NT2/D1 (cell line): ENCODE data around the gene CD300C.

ENCODE experiments used
- SUZ12 ChIP-seq: IDR thresholded peaks from 2 replicates; pipeline ENCODE4 v1.6.1; 2011; ENCODE audit not compliant: insufficient read length, insufficient read depth; ENCODE audit errors: extremely low read depth
- YY1 ChIP-seq: IDR thresholded peaks from 2 replicates; pipeline ENCODE4 v1.6.1; 2011; ENCODE audit not compliant: insufficient read length, insufficient read depth
- ZNF274 ChIP-seq: IDR thresholded peaks from 2 replicates; pipeline ENCODE4 v1.6.1; 2011; ENCODE audit warnings: mild to moderate bottlenecking, low read depth, low read length

DNA sequence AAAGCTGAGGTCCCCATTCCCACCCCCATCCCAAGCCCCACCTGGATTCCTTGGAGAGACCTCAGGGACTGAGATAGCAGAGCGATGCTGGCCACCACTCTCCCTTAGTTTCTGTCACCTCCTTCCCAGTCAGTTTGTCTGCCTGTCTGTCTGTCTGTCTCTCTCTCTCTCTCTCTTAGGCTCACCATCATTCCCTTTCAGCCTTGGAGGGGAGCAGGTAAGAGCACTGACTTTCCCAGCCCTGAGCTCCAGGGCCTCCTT, 20.5 kb downstream of the CD300C start:
- TF ChIP-seq SUZ12 (no peak), ZNF274 (no peak), YY1 (no peak)
